ENCODE measurements around the gene NPRL2. TPM values are rescaled to one million over a fixed set of nuclear protein-coding genes. Genes with fewer than 3 reads are reported as not detected.

NPRL2 gene
- total and polyA plus RNA-seq, 2 of the 13 experiments (the other 11 are each of a cell fraction or from before 2014, with no cell fraction given): 30.6 to 51.4 TPM

DNA sequence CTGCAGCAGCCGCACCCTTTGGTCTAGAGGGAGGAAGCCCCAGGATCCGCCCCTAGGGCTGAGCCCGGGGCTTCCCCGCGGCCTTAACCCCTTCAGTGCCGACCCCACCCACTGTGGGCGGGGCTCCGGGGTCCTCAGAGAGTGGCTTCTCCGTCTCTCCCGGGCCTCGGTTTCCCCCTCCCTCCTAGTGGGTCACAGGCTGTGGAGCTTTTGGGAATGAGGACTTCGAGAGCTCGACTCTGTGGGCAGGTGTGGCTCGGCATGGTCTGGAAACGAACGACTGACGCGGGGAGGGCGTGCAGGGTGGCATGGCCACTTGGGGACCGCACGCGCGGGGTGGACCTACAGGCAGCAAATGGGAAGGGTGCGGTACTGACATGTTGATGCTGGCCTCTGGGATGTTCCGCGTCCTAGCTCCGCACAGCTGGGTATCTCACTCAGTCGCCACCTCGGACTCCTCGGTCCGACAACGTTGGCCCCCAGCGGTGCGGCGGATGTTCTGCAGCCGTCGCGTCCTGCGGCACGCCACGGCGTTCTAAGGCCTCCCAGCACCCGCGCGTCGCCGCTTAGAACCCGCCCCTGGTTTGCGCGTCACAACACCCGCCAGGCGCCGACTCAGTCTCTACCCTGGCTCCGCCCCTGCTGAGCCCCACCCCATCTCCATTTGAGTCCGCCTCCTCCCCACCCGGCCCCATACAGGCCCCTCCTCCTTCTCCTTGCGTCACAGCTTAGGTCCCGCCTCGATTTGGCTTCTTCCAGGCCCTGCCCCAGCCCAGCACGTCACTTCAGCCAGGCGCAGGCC is 51.5 kb downstream of the NPRL2 start, which contains the start of the genes HYAL3 and NAA80 (continued):
- TF ChIP-seq, protein P1, sequence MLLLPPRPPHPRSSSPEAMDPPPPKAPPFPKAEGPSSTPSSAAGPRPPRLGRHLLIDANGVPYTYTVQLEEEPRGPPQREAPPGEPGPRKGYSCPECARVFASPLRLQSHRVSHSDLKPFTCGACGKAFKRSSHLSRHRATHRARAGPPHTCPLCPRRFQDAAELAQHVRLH (CRISPR knock-in tag; IDR thresholded peaks at IDR 0.05; ENCODE audit: borderline replicate concordance, low read depth): no peak; the same call in none of the 2 replicates
- TF ChIP-seq, protein P2, sequence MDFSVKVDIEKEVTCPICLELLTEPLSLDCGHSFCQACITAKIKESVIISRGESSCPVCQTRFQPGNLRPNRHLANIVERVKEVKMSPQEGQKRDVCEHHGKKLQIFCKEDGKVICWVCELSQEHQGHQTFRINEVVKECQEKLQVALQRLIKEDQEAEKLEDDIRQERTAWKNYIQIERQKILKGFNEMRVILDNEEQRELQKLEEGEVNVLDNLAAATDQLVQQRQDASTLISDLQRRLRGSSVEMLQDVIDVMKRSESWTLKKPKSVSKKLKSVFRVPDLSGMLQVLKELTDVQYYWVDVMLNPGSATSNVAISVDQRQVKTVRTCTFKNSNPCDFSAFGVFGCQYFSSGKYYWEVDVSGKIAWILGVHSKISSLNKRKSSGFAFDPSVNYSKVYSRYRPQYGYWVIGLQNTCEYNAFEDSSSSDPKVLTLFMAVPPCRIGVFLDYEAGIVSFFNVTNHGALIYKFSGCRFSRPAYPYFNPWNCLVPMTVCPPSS (IDR thresholded peaks at IDR 0.05): no peak
- TF ChIP-seq PHF20 (CRISPR knock-in tag; IDR thresholded peaks at IDR 0.05) (peak; percentile 58; the same call in 1 of the 2 replicates), GATAD2A (CRISPR knock-in tag; IDR thresholded peaks at IDR 0.05) (peak; percentile 31), ZNF652 (CRISPR knock-in tag; IDR thresholded peaks at IDR 0.05; ENCODE audit: borderline replicate concordance, low read depth) (peak; percentile 99), FOSL1 (CRISPR knock-in tag; IDR thresholded peaks at IDR 0.05; ENCODE audit: borderline replicate concordance) (no peak), FOXM1 (CRISPR knock-in tag; IDR thresholded peaks at IDR 0.05) (no peak), ZNF124 (CRISPR knock-in tag; IDR thresholded peaks at IDR 0.05) (no peak), ZNF143 (CRISPR knock-in tag; IDR thresholded peaks at IDR 0.05) (peak; percentile 49; the same call in 1 of the 2 replicates), GPN1 (CRISPR knock-in tag; IDR thresholded peaks at IDR 0.05; ENCODE audit: borderline replicate concordance) (no peak), ZNF660 (CRISPR knock-in tag; IDR thresholded peaks at IDR 0.05; ENCODE audit: borderline replicate concordance, low read depth) (no peak), ZKSCAN1 (IDR thresholded peaks at IDR 0.05; ENCODE audit: low read length) (no peak), SAFB2 (CRISPR knock-in tag; IDR thresholded peaks at IDR 0.05; ENCODE audit: borderline replicate concordance, low read depth) (peak; percentile 90; the same call in 1 of the 2 replicates), ZNF773 (CRISPR knock-in tag; IDR thresholded peaks at IDR 0.05; ENCODE audit: borderline replicate concordance) (peak; percentile 70; the same call in 1 of the 2 replicates), ZNF883 (CRISPR knock-in tag; IDR thresholded peaks at IDR 0.05; ENCODE audit: not compliant biosample characterization) (no peak), ZNF792 (CRISPR knock-in tag; IDR thresholded peaks at IDR 0.05) (0 out of 2 replicates have a peak, but pooled peaks have one; percentile 38), TEAD3 (CRISPR knock-in tag; optimal IDR thresholded peaks at IDR 0.05; ENCODE audit: borderline replicate concordance) (no peak), NR2F2 (IDR thresholded peaks at IDR 0.05; ENCODE audit: borderline replicate concordance, low read depth) (no peak), AHR (CRISPR knock-in tag; IDR thresholded peaks at IDR 0.05) (0 out of 2 replicates have a peak, but pooled peaks have one; percentile 56), RFXANK (CRISPR knock-in tag; IDR thresholded peaks at IDR 0.05) (no peak), ZNF121 (CRISPR knock-in tag; IDR thresholded peaks at IDR 0.05) (no peak), ZNF232 (CRISPR knock-in tag; IDR thresholded peaks at IDR 0.05; ENCODE audit: borderline replicate concordance) (no peak; the same call in 1 of the 2 replicates), JUN (CRISPR knock-in tag; IDR thresholded peaks at IDR 0.05) (no peak), ZNF430 (CRISPR knock-in tag; IDR thresholded peaks at IDR 0.05) (no peak), U2AF2 (IDR thresholded peaks at IDR 0.05; ENCODE audit: low read depth, low read length) (no peak), ZNF317 (CRISPR knock-in tag; IDR thresholded peaks at IDR 0.05) (no peak)
- TF ChIP-seq, protein P3, sequence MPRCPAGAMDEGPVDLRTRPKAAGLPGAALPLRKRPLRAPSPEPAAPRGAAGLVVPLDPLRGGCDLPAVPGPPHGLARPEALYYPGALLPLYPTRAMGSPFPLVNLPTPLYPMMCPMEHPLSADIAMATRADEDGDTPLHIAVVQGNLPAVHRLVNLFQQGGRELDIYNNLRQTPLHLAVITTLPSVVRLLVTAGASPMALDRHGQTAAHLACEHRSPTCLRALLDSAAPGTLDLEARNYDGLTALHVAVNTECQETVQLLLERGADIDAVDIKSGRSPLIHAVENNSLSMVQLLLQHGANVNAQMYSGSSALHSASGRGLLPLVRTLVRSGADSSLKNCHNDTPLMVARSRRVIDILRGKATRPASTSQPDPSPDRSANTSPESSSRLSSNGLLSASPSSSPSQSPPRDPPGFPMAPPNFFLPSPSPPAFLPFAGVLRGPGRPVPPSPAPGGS (CRISPR knock-in tag; IDR thresholded peaks at IDR 0.05): peak; percentile 94; the same call in 1 of the 2 replicates
- TF ChIP-seq, protein P4, sequence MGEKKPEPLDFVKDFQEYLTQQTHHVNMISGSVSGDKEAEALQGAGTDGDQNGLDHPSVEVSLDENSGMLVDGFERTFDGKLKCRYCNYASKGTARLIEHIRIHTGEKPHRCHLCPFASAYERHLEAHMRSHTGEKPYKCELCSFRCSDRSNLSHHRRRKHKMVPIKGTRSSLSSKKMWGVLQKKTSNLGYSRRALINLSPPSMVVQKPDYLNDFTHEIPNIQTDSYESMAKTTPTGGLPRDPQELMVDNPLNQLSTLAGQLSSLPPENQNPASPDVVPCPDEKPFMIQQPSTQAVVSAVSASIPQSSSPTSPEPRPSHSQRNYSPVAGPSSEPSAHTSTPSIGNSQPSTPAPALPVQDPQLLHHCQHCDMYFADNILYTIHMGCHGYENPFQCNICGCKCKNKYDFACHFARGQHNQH (CRISPR knock-in tag; IDR thresholded peaks at IDR 0.05): peak; percentile 60

All from HepG2 (cell line).